ENCODE measurements around the gene EEFSEC. TPM values are rescaled to one million over a fixed set of nuclear protein-coding genes. Genes with fewer than 3 reads are reported as not detected.

EEFSEC gene
- total RNA-seq, 1 donor = 5.1 TPM

DNA sequence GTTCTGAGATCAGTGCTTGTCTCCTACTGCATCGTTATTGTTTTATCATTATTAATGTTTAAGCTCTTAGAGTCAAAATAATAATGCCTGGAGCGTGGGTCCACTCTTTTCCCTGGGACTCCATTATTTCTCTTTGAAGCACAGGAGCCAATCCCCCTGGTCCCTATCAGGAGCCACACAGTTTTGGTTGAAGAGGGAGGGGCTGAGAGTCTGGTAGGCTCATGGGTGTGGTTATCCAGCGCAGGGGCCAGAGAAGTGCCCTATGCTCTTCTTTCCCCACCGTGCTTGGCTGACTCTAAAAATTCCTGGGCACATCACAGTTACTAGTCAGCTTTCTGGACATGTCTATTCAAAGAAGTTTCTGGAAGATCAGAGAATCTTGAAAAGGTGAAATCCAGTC lies 191.9 kb downstream of the EEFSEC start:
- H3K4me1 ChIP-seq (ENCODE audit: insufficient read depth, low read length) = no peaks in the 10 kb centered on the region
- no peaks in the 10 kb centered on the region for H3K79me2 ChIP-seq (ENCODE audit: insufficient read depth, low read length)
- peak; percentile 21 for DNase-seq (ENCODE audit: insufficient read length, low spot score, missing footprints)
- no peaks in the 10 kb centered on the region for H3K36me3 ChIP-seq (ENCODE audit: insufficient read depth, low read length)
- TF ChIP-seq, protein P1, sequence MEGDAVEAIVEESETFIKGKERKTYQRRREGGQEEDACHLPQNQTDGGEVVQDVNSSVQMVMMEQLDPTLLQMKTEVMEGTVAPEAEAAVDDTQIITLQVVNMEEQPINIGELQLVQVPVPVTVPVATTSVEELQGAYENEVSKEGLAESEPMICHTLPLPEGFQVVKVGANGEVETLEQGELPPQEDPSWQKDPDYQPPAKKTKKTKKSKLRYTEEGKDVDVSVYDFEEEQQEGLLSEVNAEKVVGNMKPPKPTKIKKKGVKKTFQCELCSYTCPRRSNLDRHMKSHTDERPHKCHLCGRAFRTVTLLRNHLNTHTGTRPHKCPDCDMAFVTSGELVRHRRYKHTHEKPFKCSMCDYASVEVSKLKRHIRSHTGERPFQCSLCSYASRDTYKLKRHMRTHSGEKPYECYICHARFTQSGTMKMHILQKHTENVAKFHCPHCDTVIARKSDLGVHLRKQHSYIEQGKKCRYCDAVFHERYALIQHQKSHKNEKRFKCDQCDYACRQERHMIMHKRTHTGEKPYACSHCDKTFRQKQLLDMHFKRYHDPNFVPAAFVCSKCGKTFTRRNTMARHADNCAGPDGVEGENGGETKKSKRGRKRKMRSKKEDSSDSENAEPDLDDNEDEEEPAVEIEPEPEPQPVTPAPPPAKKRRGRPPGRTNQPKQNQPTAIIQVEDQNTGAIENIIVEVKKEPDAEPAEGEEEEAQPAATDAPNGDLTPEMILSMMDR (IDR thresholded peaks at IDR 0.05; ENCODE audit: extremely low read depth, low read depth, low read length) = no peak
- no peaks in the 10 kb centered on the region for H3K9me3 ChIP-seq (ENCODE audit: low read depth, low read length)
- H3K27ac ChIP-seq (ENCODE audit: low read depth, low read length) = no peak overlapping the region
- no peaks in the 10 kb centered on the region for H3K27me3 ChIP-seq (ENCODE audit: insufficient read depth, low read length)
- no peak overlapping the region for H3K4me3 ChIP-seq (ENCODE audit: insufficient read depth, low read length)
- H4K20me1 ChIP-seq (ENCODE audit: insufficient read depth, low read length) = no peaks in the 10 kb centered on the region
- H3K4me2 ChIP-seq (ENCODE audit: insufficient read depth, low read length) = no peak overlapping the region
- H2AFZ ChIP-seq (ENCODE audit: low read length) = no peak overlapping the region

DNA sequence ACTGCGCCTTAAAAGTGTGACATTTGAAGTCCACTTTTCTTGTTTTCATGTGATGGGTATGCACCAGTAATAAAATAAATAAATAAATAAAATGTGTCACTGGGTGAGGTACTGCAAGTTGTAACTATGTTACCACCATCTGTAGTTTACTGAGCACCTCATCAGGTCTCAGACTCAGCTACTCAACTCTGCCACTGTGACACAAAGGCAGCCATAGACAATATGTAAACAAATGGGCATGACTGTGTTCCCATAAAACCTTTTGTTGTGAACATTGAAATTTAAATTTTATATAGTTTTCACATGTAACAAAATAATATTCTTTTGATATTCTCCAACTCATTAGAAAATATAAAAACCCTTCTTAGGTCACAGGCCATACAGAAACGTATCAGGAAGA lies 193.3 kb downstream of the EEFSEC start:
- TF ChIP-seq, protein P1 (IDR thresholded peaks at IDR 0.05; ENCODE audit: extremely low read depth, low read depth, low read length) = no peak
- Histone ChIP-seq H3K79me2 (ENCODE audit: insufficient read depth, low read length) (no peaks in the 10 kb centered on the region), H3K4me3 (ENCODE audit: insufficient read depth, low read length) (no peak overlapping the region), H3K36me3 (ENCODE audit: insufficient read depth, low read length) (no peaks in the 10 kb centered on the region), H3K9me3 (ENCODE audit: low read depth, low read length) (no peaks in the 10 kb centered on the region), H3K27ac (ENCODE audit: low read depth, low read length) (no peak overlapping the region), H2AFZ (ENCODE audit: low read length) (no peak overlapping the region), H3K27me3 (ENCODE audit: insufficient read depth, low read length) (no peaks in the 10 kb centered on the region), H3K4me1 (ENCODE audit: insufficient read depth, low read length) (no peaks in the 10 kb centered on the region), H4K20me1 (ENCODE audit: insufficient read depth, low read length) (no peaks in the 10 kb centered on the region), H3K4me2 (ENCODE audit: insufficient read depth, low read length) (no peak overlapping the region)
- DNase-seq (ENCODE audit: insufficient read length, low spot score, missing footprints) = no peak

DNA sequence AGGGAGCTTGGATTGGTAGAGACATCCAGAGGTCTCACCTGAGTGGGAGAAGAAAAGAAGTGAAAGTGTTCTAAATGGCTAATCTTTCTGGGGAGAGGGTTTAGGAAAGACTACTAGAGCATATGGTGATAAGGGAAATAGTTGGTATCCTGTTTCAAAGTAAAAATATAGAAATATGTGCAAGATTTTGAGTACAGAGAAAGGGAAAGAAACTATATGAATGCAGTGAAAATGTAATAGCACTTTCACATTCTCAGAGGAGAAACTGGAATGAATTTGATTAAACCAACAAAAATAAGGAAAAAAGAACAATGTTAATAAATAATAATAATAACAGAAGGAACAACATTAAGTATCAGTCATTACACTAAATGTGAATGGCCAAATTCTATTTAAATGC lies 194.0 kb downstream of the EEFSEC start:
- Histone ChIP-seq H3K27ac (ENCODE audit: low read depth, low read length) (no peak overlapping the region), H2AFZ (ENCODE audit: low read length) (no peak overlapping the region), H3K79me2 (ENCODE audit: insufficient read depth, low read length) (no peaks in the 10 kb centered on the region), H3K27me3 (ENCODE audit: insufficient read depth, low read length) (no peaks in the 10 kb centered on the region), H3K4me3 (ENCODE audit: insufficient read depth, low read length) (no peak overlapping the region), H3K4me1 (ENCODE audit: insufficient read depth, low read length) (no peaks in the 10 kb centered on the region), H3K36me3 (ENCODE audit: insufficient read depth, low read length) (no peaks in the 10 kb centered on the region), H3K9me3 (ENCODE audit: low read depth, low read length) (no peaks in the 10 kb centered on the region), H3K4me2 (ENCODE audit: insufficient read depth, low read length) (no peak overlapping the region), H4K20me1 (ENCODE audit: insufficient read depth, low read length) (no peaks in the 10 kb centered on the region)
- TF ChIP-seq, protein P1 (IDR thresholded peaks at IDR 0.05; ENCODE audit: extremely low read depth, low read depth, low read length) = no peak
- no peak for DNase-seq (ENCODE audit: insufficient read length, low spot score, missing footprints)

DNA sequence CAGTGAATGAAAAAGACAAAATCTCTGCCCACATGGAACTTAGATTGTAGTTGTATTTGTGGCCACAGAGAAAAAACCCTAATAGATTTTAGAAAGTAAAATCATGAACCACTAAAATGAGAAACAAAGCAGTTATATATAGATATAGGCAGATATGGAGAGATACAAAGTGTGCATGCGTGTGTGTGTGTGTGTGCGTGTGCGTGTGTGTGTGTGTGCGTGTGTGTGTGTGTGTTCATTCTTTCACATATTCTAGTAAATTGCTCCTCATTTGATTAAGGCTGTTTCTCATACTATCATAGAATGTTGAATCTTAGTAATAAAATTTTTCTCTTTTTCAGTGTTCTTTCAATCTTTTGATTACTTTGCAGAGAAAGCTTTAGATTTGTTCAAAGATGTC lies 194.8 kb downstream of the EEFSEC start:
- H3K36me3 ChIP-seq (ENCODE audit: insufficient read depth, low read length) = no peaks in the 10 kb centered on the region
- no peaks in the 10 kb centered on the region for H4K20me1 ChIP-seq (ENCODE audit: insufficient read depth, low read length)
- no peaks in the 10 kb centered on the region for H3K79me2 ChIP-seq (ENCODE audit: insufficient read depth, low read length)
- no peak overlapping the region for H3K4me3 ChIP-seq (ENCODE audit: insufficient read depth, low read length)
- H3K27ac ChIP-seq (ENCODE audit: low read depth, low read length) = no peak overlapping the region
- no peak overlapping the region for H3K4me2 ChIP-seq (ENCODE audit: insufficient read depth, low read length)
- no peaks in the 10 kb centered on the region for H3K27me3 ChIP-seq (ENCODE audit: insufficient read depth, low read length)
- H3K9me3 ChIP-seq (ENCODE audit: low read depth, low read length) = no peaks in the 10 kb centered on the region
- DNase-seq (ENCODE audit: insufficient read length, low spot score, missing footprints) = no peak
- no peak overlapping the region for H2AFZ ChIP-seq (ENCODE audit: low read length)
- TF ChIP-seq, protein P1 (IDR thresholded peaks at IDR 0.05; ENCODE audit: extremely low read depth, low read depth, low read length) = no peak
- H3K4me1 ChIP-seq (ENCODE audit: insufficient read depth, low read length) = no peaks in the 10 kb centered on the region
